Tibial nerve (tissue), 3 donors: Measurements from ENCODE around the gene DTD2.

Source experiments
- POLR2A ChIP-seq, 2 donors: fragments of 450-650 bp; IDR thresholded peaks; one replicate each; pipeline ENCODE4 v1.6.1; 2017; ENCODE audit warnings: antibody characterized with exemption in 2 of 2, mild to moderate bottlenecking in 2 of 2, moderate library complexity in 2 of 2
- TF ChIP-seq, protein P1 (sequence below), 5 experiments: fragments of 200-600 bp in 3 of 5; fragments of 450-650 bp in 2 of 5; sonication (generic) in 3 of 5; IDR thresholded peaks; one replicate each; pipeline ENCODE4 v1.5.1; 2016 to 2019; ENCODE audit warnings: antibody characterized with exemption in 5 of 5, mild to moderate bottlenecking in 3 of 5, moderate library complexity in 2 of 5

- TF ChIP-seq, protein P1, sequence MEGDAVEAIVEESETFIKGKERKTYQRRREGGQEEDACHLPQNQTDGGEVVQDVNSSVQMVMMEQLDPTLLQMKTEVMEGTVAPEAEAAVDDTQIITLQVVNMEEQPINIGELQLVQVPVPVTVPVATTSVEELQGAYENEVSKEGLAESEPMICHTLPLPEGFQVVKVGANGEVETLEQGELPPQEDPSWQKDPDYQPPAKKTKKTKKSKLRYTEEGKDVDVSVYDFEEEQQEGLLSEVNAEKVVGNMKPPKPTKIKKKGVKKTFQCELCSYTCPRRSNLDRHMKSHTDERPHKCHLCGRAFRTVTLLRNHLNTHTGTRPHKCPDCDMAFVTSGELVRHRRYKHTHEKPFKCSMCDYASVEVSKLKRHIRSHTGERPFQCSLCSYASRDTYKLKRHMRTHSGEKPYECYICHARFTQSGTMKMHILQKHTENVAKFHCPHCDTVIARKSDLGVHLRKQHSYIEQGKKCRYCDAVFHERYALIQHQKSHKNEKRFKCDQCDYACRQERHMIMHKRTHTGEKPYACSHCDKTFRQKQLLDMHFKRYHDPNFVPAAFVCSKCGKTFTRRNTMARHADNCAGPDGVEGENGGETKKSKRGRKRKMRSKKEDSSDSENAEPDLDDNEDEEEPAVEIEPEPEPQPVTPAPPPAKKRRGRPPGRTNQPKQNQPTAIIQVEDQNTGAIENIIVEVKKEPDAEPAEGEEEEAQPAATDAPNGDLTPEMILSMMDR (IDR thresholded peaks at IDR 0.05) = no peak
- no peak for TF ChIP-seq POLR2A (IDR thresholded peaks at IDR 0.05)
Measured at GRCh38 chr14:31419179-31419966, 37.9 kb downstream of the DTD2 start.
